Smooth muscle cell (in vitro differentiated cells): ENCODE data around the gene QSOX2. TPM values are rescaled to one million over a fixed set of nuclear protein-coding genes. Genes with fewer than 3 reads are reported as not detected.

Experiments used
- DNase-seq: peaks from one replicate; lab custom pipeline; 2025; ENCODE audit not compliant: unreplicated experiment; lab: John Stamatoyannopoulos, UW
- H2AFZ ChIP-seq: fragments of 200-600 bp; sonication (generic); 2 replicates; pipeline ENCODE4 v1.6.0; 2016; ENCODE audit warnings: antibody characterized with exemption, low read depth, mild to moderate bottlenecking
- H3F3A ChIP-seq: fragments of 200-600 bp; sonication (generic); 2 replicates; pipeline ENCODE4 v1.6.0; 2017; ENCODE audit warnings: antibody characterized with exemption, low read depth
- H3K27ac ChIP-seq: fragments of 200-600 bp; sonication (generic); 2 replicates; pipeline ENCODE4 v1.5.1; 2016; ENCODE audit warnings: low read depth, mild to moderate bottlenecking
- H3K27me3 ChIP-seq: fragments of 200-600 bp; sonication (generic); 2 replicates; pipeline ENCODE4 v1.6.1; 2016; ENCODE audit warnings: low read depth, mild to moderate bottlenecking
- H3K36me3 ChIP-seq: fragments of 200-600 bp; sonication (generic); 2 replicates; pipeline ENCODE4 v1.5.1; 2016; ENCODE audit warnings: low read depth
- H3K4me1 ChIP-seq: fragments of 200-600 bp; sonication (generic); 2 replicates; pipeline ENCODE4 v1.5.1; 2016; ENCODE audit warnings: low read depth
- H3K4me2 ChIP-seq: fragments of 200-600 bp; sonication (generic); 2 replicates; pipeline ENCODE4 v1.6.0; 2016; ENCODE audit warnings: mild to moderate bottlenecking
- H3K4me3 ChIP-seq: fragments of 200-600 bp; sonication (generic); 2 replicates; pipeline ENCODE4 v1.5.1; 2016; ENCODE audit warnings: mild to moderate bottlenecking
- H3K79me2 ChIP-seq: fragments of 200-600 bp; sonication (generic); 2 replicates; pipeline ENCODE4 v1.6.0; 2016; ENCODE audit warnings: low read depth, mild to moderate bottlenecking
- H3K9ac ChIP-seq: fragments of 200-600 bp; sonication (generic); 2 replicates; pipeline ENCODE4 v1.6.0; 2016; ENCODE audit warnings: low read depth
- H3K9me3 ChIP-seq: fragments of 200-600 bp; sonication (generic); replicated peaks from 2 replicates; pipeline ENCODE4 v1.5.1; 2016; ENCODE audit warnings: low read depth
- H4K20me1 ChIP-seq: fragments of 200-600 bp; sonication (generic); 2 replicates; pipeline ENCODE4 v1.6.0; 2016; ENCODE audit warnings: low read depth
- CTCF ChIP-seq: fragments of 200-600 bp; sonication (generic); IDR thresholded peaks from 2 replicates; pipeline ENCODE4 v1.5.1; 2017; ENCODE audit warnings: borderline replicate concordance, mild to moderate bottlenecking, antibody characterized with exemption; ENCODE audit not compliant: insufficient read depth, poor library complexity, severe bottlenecking
- WGBS: methylation state at CpG from one replicate; pipeline ENCODE4 v1.1.7; 2016; ENCODE audit warnings: low lambda C conversion rate; 5-methylcytosine and 5-hydroxymethylcytosine counted together
- polyA plus RNA-seq: library from polyadenylated mRNA; unstranded; fragments of >200 nt; fragmentation: Nextera tagmentation; extraction: Ambion mirVana; gene quantifications from 2 replicates; pipeline ENCODE4 v1.2.1, GENCODE V29; 2016
- total RNA-seq: library from RNA; depleted of rRNA; stranded (reverse); fragments of >200 nt; gene quantifications from 2 replicates; pipeline ENCODE4 v1.2.3, GENCODE V29; 2014

QSOX2 gene
- total and polyA plus RNA-seq, 2 experiments from 2014 or later = 1.9 to 8.7 TPM

- H3K4me2 ChIP-seq = no peak overlapping the region
- WGBS = 4% methylated on average over 31 of the region's 45 CpGs
- H3K4me1 ChIP-seq = peaks cover 10% of the 10 kb centered on the region
- H3K79me2 ChIP-seq = no peaks in the 10 kb centered on the region
- peaks cover 96% of the 10 kb centered on the region for H3K27me3 ChIP-seq
- H3K27ac ChIP-seq = no peak overlapping the region
- H3K9me3 ChIP-seq = no peaks in the 10 kb centered on the region
- no peaks in the 10 kb centered on the region for H4K20me1 ChIP-seq
- no peaks in the 10 kb centered on the region for H3F3A ChIP-seq
- H3K4me3 ChIP-seq = no peak overlapping the region
- H2AFZ ChIP-seq = no peak overlapping the region
- H3K9ac ChIP-seq = no peak overlapping the region
- TF ChIP-seq CTCF = no peak
- no peaks in the 10 kb centered on the region for H3K36me3 ChIP-seq
- no peak for DNase-seq
These were observed 51.7 kb downstream of the QSOX2 start for GRCh38 chr9:136193891-136194279.

GRCh38 chr9:136193127-136193890 is 52.3 kb downstream of the QSOX2 start:
- Histone ChIP-seq H3K27ac (no peak overlapping the region), H3F3A (no peaks in the 10 kb centered on the region), H4K20me1 (no peaks in the 10 kb centered on the region), H3K4me2 (peak overlapping the region; percentile 74), H3K9me3 (no peaks in the 10 kb centered on the region), H3K36me3 (no peaks in the 10 kb centered on the region), H3K4me3 (no peak overlapping the region), H3K79me2 (no peaks in the 10 kb centered on the region), H3K4me1 (peaks cover 10% of the 10 kb centered on the region), H3K27me3 (peaks cover 90% of the 10 kb centered on the region), H3K9ac (no peak overlapping the region), H2AFZ (no peak overlapping the region)
- WGBS = 6% methylated on average over 46 of the region's 96 CpGs
- no peak for DNase-seq
- TF ChIP-seq CTCF = no peak

- peak overlapping the region; percentile 21 for H3K4me3 ChIP-seq
- H3K36me3 ChIP-seq = no peaks in the 10 kb centered on the region
- no peak overlapping the region for H3K9ac ChIP-seq
- WGBS = 13% methylated on average over 31 of the region's 51 CpGs
- H3K79me2 ChIP-seq = no peaks in the 10 kb centered on the region
- H3K27me3 ChIP-seq = peaks cover 82% of the 10 kb centered on the region
- H2AFZ ChIP-seq = no peak overlapping the region
- H3F3A ChIP-seq = no peaks in the 10 kb centered on the region
- H3K4me2 ChIP-seq = peak overlapping the region; percentile 74
- no peaks in the 10 kb centered on the region for H4K20me1 ChIP-seq
- no peak for DNase-seq
- TF ChIP-seq CTCF = no peak
- peaks cover 10% of the 10 kb centered on the region for H3K4me1 ChIP-seq
- H3K9me3 ChIP-seq = no peaks in the 10 kb centered on the region
- no peak overlapping the region for H3K27ac ChIP-seq
These were observed 53.1 kb downstream of the QSOX2 start for GRCh38 chr9:136192289-136193126.
